NCI-H146 treated with DMSO at 0.1 percent for 48 hours (cell line): Measurements from ENCODE around the gene ALG12.

Source experiments
- DNase-seq: peaks from one replicate; lab custom pipeline; 2025; ENCODE audit not compliant: unreplicated experiment; lab: John Stamatoyannopoulos, UW

The ALG12 gene

GRCh38 chr22:49958366-49958921 is 40.2 kb upstream of the ALG12 start:
- no peak for DNase-seq

DNA sequence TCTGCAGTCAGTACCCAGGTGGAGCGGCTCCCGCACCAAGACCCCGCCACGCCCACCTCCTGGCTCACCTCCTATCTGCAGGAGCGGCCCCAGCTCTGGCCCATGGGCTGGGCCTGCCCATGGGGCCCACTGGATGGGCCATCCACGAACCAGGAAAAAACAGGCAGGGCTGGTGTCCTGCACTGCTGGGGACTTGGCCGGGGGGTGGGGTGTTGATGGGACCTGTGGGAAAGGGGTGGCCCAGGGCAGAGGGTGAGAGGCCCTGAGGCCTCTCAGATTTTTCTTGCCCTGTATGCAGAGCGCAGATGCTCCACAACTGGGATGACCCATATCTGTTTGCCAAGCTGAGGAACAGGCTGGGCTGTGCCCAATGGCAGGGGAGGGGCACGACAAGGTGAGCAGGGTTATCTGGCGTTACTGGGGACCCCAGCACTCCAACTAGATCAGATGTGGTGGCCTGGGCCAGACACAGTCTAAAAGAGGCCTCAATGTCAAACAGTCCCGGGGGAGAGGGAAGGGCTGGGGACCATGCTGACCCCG is 39.7 kb upstream of the ALG12 start:
- DNase-seq, result no peak

DNA sequence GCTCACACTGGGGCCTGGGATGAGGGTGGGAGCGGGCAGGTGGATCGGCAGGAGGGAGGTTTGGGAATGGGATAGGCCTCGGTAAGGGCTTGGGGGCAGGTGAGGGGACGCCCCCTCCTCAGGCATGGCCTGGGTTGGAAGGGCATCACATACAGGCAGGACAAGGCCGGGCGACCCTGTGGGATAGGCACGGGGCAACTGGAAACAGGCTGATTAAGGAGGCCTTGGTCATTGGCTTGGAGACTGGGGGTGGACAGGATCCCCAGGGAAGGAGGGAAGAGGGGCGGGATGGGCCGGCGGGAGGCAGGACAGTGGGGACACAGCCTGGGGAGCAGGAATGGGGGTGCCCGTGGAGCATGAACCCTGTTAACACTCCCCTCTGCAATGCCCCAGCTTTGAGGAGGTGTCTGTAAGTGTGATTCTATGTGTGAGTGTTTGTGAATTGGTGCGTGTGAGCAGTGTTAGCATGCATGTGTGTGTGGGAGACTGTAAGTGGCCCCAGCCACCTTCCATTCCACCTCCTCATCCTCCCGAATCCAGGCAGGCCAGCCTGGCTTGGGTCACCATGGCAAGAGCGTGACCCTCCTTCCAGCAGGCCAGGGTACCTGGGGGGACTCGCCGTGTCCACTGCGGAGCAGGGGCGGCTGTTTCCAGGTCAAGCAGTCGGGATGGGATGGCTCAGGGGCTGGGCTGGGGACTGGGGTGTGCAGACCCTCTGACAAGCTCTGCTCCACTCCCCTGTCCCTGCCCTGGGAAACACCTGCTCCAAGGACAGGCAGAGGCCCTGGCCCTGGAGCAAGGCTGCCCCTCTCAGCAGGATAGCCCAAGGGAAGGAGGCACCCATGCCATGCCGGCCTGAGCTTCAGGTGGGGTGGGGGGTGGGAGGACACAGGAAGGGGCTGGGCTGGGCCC is 38.9 kb upstream of the ALG12 start:
- no peak for DNase-seq

DNA sequence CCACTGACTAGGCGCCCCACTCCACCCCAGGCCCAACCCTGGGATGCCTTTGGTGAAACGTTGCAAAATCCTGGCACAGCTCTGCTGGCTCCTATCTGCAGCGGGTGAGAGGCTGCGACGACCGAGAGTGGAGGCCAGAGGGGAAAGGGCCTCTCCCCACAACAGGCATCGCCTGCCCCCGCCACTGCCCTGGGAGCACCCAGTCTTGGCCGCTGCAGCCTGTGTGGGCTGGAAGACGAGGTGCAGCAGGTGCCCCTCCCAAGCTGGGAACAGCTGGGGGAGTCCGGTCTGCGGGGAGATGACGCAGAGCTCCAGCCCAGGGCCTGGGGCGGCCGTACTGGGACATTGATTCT is 38.2 kb upstream of the ALG12 start:
- no peak for DNase-seq

GRCh38 chr22:49955581-49956417 is 37.6 kb upstream of the ALG12 start:
- DNase-seq, result no peak

- DNase-seq, result no peak
Observed at GRCh38 chr22:49954991-49955580, 36.8 kb upstream of the ALG12 start.

DNA sequence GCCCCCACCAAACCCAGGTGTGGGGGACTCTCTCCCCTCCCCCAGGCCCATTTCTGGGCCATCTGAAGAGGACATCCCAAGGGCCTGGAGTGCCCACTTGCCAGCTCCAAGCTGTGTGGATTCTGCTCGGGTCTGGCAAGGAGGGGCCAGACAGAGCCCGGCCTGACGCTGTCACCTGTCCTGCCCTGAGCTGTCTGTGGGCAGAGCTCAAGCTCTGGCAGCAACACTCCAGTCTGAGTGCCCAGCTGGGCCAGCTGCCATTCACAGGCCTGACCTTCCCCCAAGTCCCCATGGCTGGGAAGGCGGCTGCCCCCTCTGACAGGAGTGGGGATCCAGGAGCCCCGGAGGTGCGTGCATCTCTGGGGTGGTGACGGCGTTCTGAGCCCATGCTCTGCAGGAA is 36.1 kb upstream of the ALG12 start:
- DNase-seq, result no peak

GRCh38 chr22:49953680-49954344 is 35.6 kb upstream of the ALG12 start:
- no peak for DNase-seq

- peak; percentile 15 for DNase-seq
Observed at GRCh38 chr22:49953027-49953679, 34.9 kb upstream of the ALG12 start.

- DNase-seq, result no peak
Observed at GRCh38 chr22:49951986-49952896, 34.0 kb upstream of the ALG12 start.

- DNase-seq, result no peak
Observed at GRCh38 chr22:49951678-49951985, 33.4 kb upstream of the ALG12 start.

DNA sequence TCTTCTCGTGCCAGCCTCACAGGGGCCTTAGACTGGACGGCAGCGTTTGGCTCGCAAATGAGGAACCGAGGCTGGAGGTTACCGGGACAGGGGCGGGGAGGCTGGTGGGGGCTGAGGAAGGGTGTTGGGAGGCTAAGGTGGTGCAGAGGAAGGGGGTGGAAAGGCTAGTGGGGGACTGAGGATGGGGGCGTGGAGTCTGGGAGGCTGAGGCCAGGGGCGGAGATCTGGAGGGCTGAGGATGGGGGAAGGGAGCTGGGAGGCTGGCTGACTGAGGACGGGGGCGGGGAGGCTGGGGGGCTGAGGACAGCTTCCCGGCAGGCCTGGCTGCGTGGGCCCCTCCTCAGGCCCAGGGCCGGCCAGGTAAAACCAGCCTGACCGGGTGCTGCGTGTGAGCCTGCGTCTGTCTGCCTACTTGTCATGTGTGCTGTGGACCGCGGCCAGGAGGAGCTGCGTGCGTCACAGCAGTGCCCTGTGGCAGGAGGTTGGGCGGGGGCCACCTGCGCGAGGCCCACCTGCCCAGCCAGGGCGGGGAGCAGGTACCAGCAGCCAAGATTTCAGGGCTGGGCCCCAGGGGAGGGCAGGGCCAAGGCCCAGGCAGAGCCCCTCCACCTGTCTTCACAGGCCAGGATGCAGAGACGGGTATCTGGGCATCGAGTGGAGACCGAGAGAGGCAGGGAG is 32.9 kb upstream of the ALG12 start:
- no peak for DNase-seq

DNA sequence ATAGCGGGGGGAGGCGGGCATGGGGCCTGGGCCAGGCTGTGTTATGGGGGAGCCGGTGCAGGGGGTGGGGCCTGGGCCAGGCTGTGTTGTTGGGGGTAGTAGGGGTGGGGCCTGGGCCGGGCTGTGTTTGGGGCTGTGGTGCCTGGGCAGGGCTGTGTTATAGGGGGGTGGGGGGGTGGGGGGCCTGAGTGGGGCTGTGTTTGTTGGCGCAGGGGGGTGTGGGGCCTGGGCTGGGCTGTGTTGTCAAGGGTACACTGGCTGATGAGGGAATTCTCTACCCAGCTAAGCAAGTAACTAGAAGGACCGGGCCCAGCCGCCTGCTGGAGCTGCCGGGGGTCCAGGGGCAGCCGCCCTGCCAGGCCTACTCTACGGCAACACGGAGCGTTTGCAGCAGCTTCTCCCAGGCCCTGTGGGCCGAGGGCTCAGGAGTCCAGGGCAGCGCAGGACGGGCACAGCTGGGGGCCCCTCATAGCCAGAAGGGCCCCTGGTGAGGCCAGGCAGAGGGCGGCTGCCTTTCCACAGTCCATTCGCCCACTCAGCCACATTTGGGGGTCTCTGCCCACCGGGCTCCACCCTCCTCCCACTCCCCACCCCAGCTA is 32.3 kb upstream of the ALG12 start:
- no peak for DNase-seq

GRCh38 chr22:49949914-49950292 is 31.7 kb upstream of the ALG12 start:
- DNase-seq, result no peak

DNA sequence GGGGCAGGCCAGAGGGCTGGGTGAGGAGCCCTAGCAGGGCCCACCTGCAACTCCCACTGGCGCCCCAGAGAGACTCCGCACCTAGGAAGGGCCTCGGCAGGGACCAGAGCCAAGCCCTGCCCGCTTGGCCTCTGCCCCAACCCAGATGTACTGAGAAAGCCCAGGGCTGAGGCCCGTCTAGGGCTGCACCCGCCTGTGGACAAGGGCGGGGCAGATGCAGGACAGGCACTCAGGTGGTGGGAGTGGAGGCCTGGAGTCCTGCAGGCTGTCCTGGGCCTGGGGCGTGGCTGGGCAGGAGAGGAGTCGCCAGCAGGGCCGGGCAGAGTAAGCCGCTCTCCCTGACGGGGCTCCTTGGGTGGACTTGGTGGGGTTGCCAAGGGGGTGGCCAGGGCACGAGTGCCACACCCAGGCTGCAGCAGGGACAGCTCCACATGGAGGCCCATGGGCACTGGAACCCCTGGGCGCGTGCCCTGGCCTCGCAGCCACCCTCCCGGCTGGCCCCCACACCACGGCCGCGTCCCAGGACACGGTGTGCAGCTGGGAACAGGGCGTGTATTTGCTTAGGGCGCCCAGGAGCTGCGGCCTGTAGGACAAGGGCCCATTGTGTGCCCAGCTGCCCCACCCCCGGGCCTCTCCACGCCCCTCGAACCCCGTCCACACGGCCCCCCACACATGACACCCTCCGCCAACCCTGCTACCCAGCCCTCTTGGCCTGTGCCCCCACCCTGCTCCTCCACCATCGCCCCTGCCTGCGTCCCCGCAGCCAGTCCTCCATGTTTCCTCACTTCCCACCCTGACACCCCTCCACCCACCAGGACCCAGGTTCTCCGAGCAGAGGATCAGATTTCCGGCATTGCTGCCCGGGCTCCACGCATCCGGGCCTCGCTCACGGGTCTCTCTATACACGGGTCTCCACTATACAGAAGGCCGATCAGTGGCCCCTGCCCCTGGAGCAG is 31.0 kb upstream of the ALG12 start:
- no peak for DNase-seq

DNA sequence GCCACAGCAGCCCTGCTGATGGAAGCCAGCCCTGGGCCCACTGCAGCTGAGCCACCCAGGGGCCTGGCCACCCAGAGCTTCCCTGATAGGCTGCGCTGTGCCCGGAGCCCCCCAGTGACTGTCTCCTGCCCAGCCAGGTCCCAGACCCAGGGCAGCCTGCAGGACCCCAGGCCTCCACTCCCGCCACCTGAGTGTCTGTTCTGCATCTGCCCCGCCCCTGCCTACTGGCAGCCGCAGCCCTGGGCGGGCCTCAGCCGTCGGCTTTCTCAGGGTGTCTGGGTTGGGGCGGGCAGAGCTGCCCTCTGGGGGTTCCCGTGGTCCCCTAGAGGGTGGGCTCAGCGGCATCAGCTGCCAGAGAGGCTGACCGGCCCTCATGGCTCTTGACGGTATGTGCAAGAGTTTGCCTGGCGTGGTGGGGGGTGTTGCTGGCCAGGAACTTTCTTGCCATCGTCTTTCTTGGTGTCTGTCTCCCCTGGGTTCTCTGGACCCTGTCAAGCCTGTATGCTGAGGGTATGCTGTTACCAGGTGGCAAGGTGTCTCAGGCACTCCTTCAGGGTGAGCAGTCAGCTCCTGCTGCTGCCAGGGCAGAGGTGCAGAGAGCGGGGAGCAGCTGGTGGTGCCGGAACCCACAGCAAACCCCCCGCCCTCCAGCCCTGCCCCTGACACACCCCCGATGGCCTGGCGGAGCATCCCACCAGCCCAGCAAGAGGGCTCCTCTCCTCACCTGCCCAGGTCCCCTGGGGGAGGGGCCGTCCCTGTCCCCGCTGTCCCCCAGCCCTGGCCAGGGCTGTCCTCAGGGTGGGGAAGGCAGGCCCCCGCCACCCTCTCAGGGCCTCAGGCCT is 30.1 kb upstream of the ALG12 start:
- no peak for DNase-seq

DNA sequence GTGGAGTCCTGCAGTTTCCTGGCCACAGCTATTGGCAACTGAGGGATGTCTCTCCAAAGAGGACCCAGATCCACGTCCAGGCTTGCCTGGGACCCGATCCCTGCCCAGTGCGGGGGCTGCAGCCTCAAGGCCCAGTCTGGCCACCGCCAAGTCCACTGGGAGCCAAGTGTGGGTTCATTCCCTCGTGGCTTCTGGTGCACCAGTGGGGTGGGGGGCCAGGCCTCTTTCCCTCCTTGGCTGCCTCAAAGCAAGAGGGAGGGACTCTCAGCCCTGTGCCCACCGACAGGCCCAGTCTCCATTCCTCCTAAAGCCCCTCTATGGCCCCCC is 29.0 kb upstream of the ALG12 start:
- DNase-seq, result no peak
